HepG2 (cell line): ENCODE results near the gene CDC42SE1. TPM values are rescaled to one million over a fixed set of nuclear protein-coding genes. Genes with fewer than 3 reads are reported as not detected.

Experiments
- ARID4A ChIP-seq: sonication (generic); formaldehyde crosslinking; IDR thresholded peaks from 2 replicates; pipeline ENCODE4 v1.5.0; 2020; ENCODE audit warnings: mild to moderate bottlenecking, missing genetic modification reagents, borderline replicate concordance
- ATRX ChIP-seq: sonication (generic); formaldehyde crosslinking; IDR thresholded peaks from 2 replicates; pipeline ENCODE4 v1.4.0; 2020; ENCODE audit warnings: missing genetic modification reagents, borderline replicate concordance
- CEBPB ChIP-seq: IDR thresholded peaks from 2 replicates; pipeline ENCODE4 v1.6.1; 2011; ENCODE audit warnings: low read depth, low read length, improper control_type of control experiment, borderline replicate concordance
- CEBPZ ChIP-seq: IDR thresholded peaks from 2 replicates; pipeline ENCODE4 v1.6.1; 2012; ENCODE audit warnings: low read length, improper control_type of control experiment
- ELF4 ChIP-seq: sonication (generic); formaldehyde crosslinking; IDR thresholded peaks from 2 replicates; pipeline ENCODE4 v1.5.0; 2020; ENCODE audit warnings: missing genetic modification reagents, mild to moderate bottlenecking, moderate library complexity, borderline replicate concordance
- ISL2 ChIP-seq: sonication (generic); formaldehyde crosslinking; IDR thresholded peaks from 2 replicates; pipeline ENCODE4 v1.5.0; 2020; ENCODE audit warnings: missing genetic modification reagents
- KLF16 ChIP-seq, 2 experiments: sonication (generic) in 1 of 2; formaldehyde crosslinking in 1 of 2; IDR thresholded peaks; 2 replicates each; pipeline versions ENCODE4 v1.6.1 to v1.8.0; 2016 to 2023; ENCODE audit warnings: missing genetic modification reagents in 2 of 2, missing compliant biosample characterization in 1 of 2
- KLF9 ChIP-seq: IDR thresholded peaks from 2 replicates; pipeline ENCODE4 v1.6.1; 2016; ENCODE audit warnings: low read depth
- MATR3 ChIP-seq: sonication (generic); formaldehyde crosslinking; IDR thresholded peaks from 2 replicates; pipeline ENCODE4 v1.4.0; 2020; ENCODE audit warnings: missing genetic modification reagents
- NFIC ChIP-seq: IDR thresholded peaks from 2 replicates; pipeline ENCODE4 v1.6.1; 2012; ENCODE audit warnings: mild to moderate bottlenecking, low read length, inconsistent platforms
- PRMT3 ChIP-seq: sonication (generic); formaldehyde crosslinking; IDR thresholded peaks from 2 replicates; pipeline ENCODE4 v1.8.1; 2022; ENCODE audit warnings: low read depth, mild to moderate bottlenecking, moderate library complexity, missing genetic modification reagents, borderline replicate concordance
- RARG ChIP-seq: sonication (generic); formaldehyde crosslinking; IDR thresholded peaks from 2 replicates; pipeline ENCODE4 v1.4.0; 2020; ENCODE audit warnings: low read depth, mild to moderate bottlenecking, missing genetic modification reagents
- RORA ChIP-seq: sonication (generic); formaldehyde crosslinking; IDR thresholded peaks from 2 replicates; pipeline ENCODE4 v1.5.0; 2020; ENCODE audit warnings: mild to moderate bottlenecking, missing genetic modification reagents, moderate library complexity
- TARDBP ChIP-seq: sonication (generic); formaldehyde crosslinking; IDR thresholded peaks from 2 replicates; pipeline ENCODE4 v1.8.0; 2022; ENCODE audit warnings: mild to moderate bottlenecking, missing genetic modification reagents
- ZBTB7B ChIP-seq: sonication (generic); formaldehyde crosslinking; IDR thresholded peaks from 2 replicates; pipeline ENCODE4 v1.4.0; 2020; ENCODE audit warnings: missing genetic modification reagents
- ZC3H13 ChIP-seq: sonication (generic); formaldehyde crosslinking; IDR thresholded peaks from 2 replicates; pipeline ENCODE4 v1.8.1; 2023; ENCODE audit warnings: mild to moderate bottlenecking, missing genetic modification reagents, moderate library complexity
- ZC3H4 ChIP-seq: sonication (generic); formaldehyde crosslinking; IDR thresholded peaks from 2 replicates; pipeline ENCODE4 v1.4.0; 2020; ENCODE audit warnings: missing genetic modification reagents, borderline replicate concordance
- ZNF180 ChIP-seq: sonication (generic); formaldehyde crosslinking; IDR thresholded peaks from 2 replicates; pipeline ENCODE4 v1.4.0; 2020; ENCODE audit warnings: low read depth, missing genetic modification reagents, borderline replicate concordance
- ZNF501 ChIP-seq: sonication (generic); formaldehyde crosslinking; IDR thresholded peaks from 2 replicates; pipeline ENCODE4 v1.5.1; 2020; ENCODE audit warnings: mild to moderate bottlenecking, moderate library complexity, missing genetic modification reagents
- ZNF569 ChIP-seq: sonication (generic); formaldehyde crosslinking; IDR thresholded peaks from 2 replicates; pipeline ENCODE4 v1.5.0; 2020; ENCODE audit warnings: mild to moderate bottlenecking, missing genetic modification reagents, moderate library complexity, borderline replicate concordance
- ZNF615 ChIP-seq: sonication (generic); formaldehyde crosslinking; IDR thresholded peaks from 2 replicates; pipeline ENCODE4 v1.5.0; 2020; ENCODE audit warnings: mild to moderate bottlenecking, missing genetic modification reagents, borderline replicate concordance
- ZNF644 ChIP-seq: IDR thresholded peaks from 2 replicates; pipeline ENCODE4 v1.6.1; 2016; ENCODE audit warnings: low read depth
- ZNF841 ChIP-seq: sonication (generic); formaldehyde crosslinking; IDR thresholded peaks from 2 replicates; pipeline ENCODE4 v1.8.1; 2023; ENCODE audit warnings: missing genetic modification reagents, borderline replicate concordance
- polyA plus RNA-seq, 8 experiments: library from polyadenylated mRNA; depleted of rRNA in 3 of 8; stranded (reverse) in 7 of 8; unstranded in 1 of 8; fragments of >200 nt; fragmentation: Illumina TruSeq in 4 of 8; extraction: Trizol in 4 of 8; gene quantifications; 2 replicates each; pipeline versions ENCODE4 v1.2.1 to v1.2.3, GENCODE V29; 2011 to 2016; ENCODE audit warnings: low read depth in 4 of 8, missing spikeins in 1 of 8, mixed read lengths in 1 of 8; ENCODE audit not compliant: insufficient read depth in 1 of 8
- total RNA-seq, 5 experiments: library from RNA; depleted of rRNA; stranded (reverse); fragments of >200 nt; fragmentation: Illumina TruSeq; extraction: Trizol; gene quantifications; 2 replicates each; pipeline ENCODE4 v1.2.3, GENCODE V29; 2016; ENCODE audit warnings: low read depth in 1 of 5
- TF ChIP-seq, protein P1 (sequence below): sonication (generic); formaldehyde crosslinking; IDR thresholded peaks from 2 replicates; pipeline ENCODE4 v1.4.0; 2020; ENCODE audit warnings: missing genetic modification reagents

CDC42SE1 gene
- total and polyA plus RNA-seq, 2 of the 13 experiments (the other 11 are each of a cell fraction or from before 2014, with no cell fraction given): 17.6 to 17.9 TPM

- TF ChIP-seq ARID4A (CRISPR knock-in tag) (no peak), CEBPZ (no peak), RORA (CRISPR knock-in tag) (0 out of 2 replicates have a peak, but pooled peaks have one; percentile 18), ATRX (CRISPR knock-in tag) (no peak), ZBTB7B (CRISPR knock-in tag) (no peak), ZNF569 (no peak), RARG (CRISPR knock-in tag) (no peak), KLF9 (CRISPR knock-in tag) (no peak), PRMT3 (CRISPR knock-in tag) (no peak), ELF4 (no peak), ZNF644 (CRISPR knock-in tag) (0 out of 2 replicates have a peak, but pooled peaks have one; percentile 10), ZNF841 (CRISPR knock-in tag) (no peak), CEBPB (peak; percentile 72; the same call in 1 of the 2 replicates), ZNF180 (CRISPR knock-in tag) (no peak), ZC3H13 (no peak), TARDBP (CRISPR knock-in tag) (no peak), ZNF615 (CRISPR knock-in tag) (no peak), ZNF501 (no peak), ZC3H4 (CRISPR knock-in tag) (no peak), KLF16 (CRISPR knock-in tag; IDR thresholded peaks at IDR 0.05) (no peak), NFIC (no peak), ISL2 (CRISPR knock-in tag) (no peak), MATR3 (CRISPR knock-in tag) (no peak)
- TF ChIP-seq, protein P1, sequence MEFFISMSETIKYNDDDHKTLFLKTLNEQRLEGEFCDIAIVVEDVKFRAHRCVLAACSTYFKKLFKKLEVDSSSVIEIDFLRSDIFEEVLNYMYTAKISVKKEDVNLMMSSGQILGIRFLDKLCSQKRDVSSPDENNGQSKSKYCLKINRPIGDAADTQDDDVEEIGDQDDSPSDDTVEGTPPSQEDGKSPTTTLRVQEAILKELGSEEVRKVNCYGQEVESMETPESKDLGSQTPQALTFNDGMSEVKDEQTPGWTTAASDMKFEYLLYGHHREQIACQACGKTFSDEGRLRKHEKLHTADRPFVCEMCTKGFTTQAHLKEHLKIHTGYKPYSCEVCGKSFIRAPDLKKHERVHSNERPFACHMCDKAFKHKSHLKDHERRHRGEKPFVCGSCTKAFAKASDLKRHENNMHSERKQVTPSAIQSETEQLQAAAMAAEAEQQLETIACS (CRISPR knock-in tag): no peak
Measured at GRCh38 chr1:151013518-151013917, 45.9 kb downstream of the CDC42SE1 start (continued).
